HG02623 (cell line): Measurements from ENCODE around the gene ITGA2.

Experiments
- ATAC-seq: cut with Tn5 transposase; IDR thresholded peaks from one replicate; pipeline ENCODE4 v1.9.1; 2021; ENCODE audit warnings: moderate library complexity; ENCODE audit not compliant: unreplicated experiment

Gene ITGA2

GRCh38 chr5:52988335-52989024, 672 bp upstream of the ITGA2 start:
- peak; percentile 27 for ATAC-seq

- no peak for ATAC-seq
These were observed 802 bp downstream of the ITGA2 start for GRCh38 chr5:52989781-52990527.

- ATAC-seq, result no peak
These were observed 1.4 kb downstream of the ITGA2 start for GRCh38 chr5:52990528-52990925.

GRCh38 chr5:52993367-52993766, 4.2 kb downstream of the ITGA2 start:
- no peak for ATAC-seq

DNA sequence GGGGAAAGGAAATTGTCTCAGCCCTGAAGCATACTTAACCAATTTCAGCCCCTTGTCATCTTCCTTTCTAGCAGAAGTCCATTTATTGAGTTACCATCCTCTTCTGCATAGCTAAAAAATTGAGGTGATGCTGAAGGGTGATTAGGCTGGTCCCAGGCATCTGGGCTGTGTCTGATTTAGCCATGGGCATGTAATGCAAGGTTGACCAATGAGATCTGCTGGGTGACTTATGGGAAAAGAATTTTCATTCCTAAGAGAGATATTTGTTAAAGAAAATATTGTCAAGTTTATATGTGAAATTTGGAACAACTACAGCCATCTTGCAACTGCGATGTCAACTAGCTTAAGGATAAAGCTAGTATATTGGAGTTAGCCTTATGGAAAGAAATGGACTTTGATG, 5.1 kb downstream of the ITGA2 start:
- no peak for ATAC-seq

GRCh38 chr5:52995095-52995494, 5.9 kb downstream of the ITGA2 start:
- no peak for ATAC-seq

DNA sequence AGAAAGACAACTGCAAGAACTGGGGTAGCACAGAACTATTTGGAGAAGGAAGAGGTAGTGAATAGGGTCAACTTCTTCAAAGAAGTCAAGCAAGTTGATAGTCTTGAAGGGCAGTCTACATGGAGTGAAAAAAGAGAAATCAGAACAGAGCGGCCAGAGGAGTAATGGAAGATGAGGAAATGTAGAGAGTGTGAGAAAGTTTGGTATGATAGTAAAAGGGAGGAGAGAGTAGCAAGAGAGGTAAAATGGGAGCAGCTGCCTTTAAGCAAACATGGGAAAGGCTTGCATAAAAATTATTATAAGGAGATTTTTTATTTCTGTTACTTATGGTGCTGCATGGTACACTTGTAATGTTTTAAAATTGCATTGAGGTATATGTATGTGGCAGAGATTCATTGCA, 6.8 kb downstream of the ITGA2 start:
- ATAC-seq, result no peak

DNA sequence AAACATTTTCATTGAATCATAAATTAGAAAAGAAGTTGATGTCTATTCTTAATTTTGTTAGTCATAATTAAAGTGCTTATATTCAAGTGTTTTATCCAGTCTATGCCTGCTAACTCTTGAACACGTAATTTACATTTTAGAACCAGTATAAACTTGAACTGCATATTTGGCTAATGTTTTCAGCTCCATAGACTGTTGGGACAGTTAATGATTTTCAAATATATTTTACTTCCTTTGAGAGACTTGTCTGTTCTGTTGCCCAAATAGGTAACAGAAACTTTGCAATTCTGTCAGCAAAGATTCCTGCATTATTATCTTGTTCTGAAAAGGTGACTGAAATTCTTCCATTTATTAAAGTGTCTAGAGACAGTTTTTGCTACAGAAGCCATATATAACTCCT, 7.8 kb downstream of the ITGA2 start:
- no peak for ATAC-seq

DNA sequence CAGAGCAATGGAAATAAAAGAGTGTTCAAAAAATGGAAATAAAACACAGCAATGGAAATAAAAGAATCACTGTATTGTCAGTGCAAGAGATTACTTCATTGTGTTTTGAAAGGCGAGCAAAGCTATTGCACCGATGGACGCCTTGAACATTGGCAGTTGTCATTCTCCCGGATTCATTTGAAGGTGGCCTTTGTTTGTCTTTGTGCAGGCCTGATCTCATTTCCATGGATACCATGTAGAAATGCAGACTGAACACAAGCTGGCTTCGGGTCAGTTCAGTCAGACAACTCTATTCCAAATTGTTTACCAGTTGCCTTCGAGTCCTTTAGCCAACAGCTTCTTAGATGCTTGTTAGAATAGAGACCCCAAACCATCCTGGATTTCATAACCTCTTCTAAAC, 8.3 kb downstream of the ITGA2 start:
- no peak for ATAC-seq

DNA sequence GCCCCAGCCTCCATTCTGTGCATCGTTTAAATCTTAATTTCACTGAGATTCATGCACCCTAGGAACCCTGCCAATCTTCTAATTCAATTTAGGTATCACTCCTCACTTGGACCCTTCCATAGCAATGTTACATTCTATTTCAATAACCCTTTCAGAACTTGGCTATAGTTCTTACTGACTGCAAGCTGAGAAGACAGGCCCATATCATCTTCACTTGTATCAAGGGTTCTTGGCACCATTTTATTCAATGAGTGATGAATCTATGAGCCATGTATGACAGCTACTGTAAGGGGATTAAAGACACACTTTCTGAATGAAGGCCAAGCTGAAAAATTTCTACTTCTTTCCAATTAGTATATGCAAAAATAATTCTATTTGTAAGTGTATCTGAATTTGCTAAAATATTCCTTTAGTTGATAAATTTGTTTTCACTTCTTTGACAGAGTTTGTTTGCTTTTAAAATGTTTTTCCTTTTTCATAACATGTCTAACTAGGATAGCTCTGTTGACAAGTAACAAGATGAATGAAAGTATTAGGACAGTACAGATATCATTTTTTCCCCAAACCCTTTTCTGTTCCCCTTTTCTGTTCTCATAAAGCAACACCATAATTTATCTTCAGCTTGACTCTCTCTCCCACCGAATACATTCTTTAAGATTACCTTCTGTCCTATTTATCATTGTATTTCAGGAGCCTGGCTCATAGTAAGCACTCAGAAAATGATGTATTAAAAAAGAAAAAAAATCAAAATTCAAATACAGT, 9.6 kb downstream of the ITGA2 start:
- ATAC-seq, result peak; percentile 41

DNA sequence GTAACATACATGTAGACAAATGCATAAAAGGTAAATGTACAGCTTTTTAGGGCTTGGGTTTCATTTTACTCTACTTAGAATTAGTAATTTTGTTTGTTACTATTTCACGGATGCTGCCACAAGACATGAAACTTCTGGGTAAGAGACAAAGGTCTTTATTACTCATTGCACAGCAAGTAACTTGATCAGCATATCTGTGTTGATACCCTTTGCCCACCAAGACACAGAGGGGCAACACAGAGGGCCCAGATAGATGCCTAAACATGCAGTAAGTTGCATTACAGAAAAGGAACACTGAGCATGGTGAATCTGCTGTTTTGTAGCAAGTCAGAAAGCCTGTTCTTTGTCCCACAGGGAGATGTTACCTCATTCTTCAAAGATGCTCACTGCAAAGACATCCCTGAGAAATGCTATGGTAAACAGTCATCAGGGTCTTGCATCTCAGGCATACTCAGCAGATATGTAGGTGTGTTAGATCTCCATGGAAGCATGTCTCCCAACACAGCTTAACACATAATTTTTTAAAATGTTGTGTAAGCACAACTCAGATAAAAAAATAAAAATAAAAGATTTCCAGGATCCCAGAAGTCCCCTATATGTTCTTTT, 10.3 kb downstream of the ITGA2 start:
- ATAC-seq, result no peak

- ATAC-seq, result no peak
These were observed 12.4 kb downstream of the ITGA2 start for GRCh38 chr5:53001541-53001940.

GRCh38 chr5:53002491-53002890, 13.3 kb downstream of the ITGA2 start:
- no peak for ATAC-seq

- no peak for ATAC-seq
These were observed 14.0 kb downstream of the ITGA2 start for GRCh38 chr5:53003144-53003543.

GRCh38 chr5:53006911-53007890, 18.0 kb downstream of the ITGA2 start:
- no peak for ATAC-seq

GRCh38 chr5:53008751-53009150, 19.6 kb downstream of the ITGA2 start:
- peak; percentile 93 for ATAC-seq

- ATAC-seq, result no peak
These were observed 20.7 kb downstream of the ITGA2 start for GRCh38 chr5:53009816-53010215.

DNA sequence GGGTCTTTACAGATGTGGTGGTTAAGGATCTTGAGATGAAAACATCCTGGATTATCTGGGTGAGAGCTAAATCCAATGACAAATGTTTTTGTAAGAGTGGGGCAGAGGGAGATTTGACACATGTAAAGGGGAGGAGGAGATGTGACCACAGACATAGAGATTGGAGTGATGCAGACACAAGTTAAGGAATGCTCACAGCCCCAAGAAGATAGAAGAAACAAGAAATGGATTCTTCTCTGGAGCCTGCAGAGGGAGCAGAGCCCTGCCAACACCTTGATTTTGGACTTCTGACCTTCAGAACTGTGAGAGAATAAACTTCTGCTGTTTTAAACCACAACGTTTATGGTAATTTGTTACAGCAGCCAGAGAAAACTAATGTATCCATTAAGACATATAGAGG, 21.7 kb downstream of the ITGA2 start:
- no peak for ATAC-seq

- no peak for ATAC-seq
These were observed 22.1 kb downstream of the ITGA2 start for GRCh38 chr5:53011233-53011632.

DNA sequence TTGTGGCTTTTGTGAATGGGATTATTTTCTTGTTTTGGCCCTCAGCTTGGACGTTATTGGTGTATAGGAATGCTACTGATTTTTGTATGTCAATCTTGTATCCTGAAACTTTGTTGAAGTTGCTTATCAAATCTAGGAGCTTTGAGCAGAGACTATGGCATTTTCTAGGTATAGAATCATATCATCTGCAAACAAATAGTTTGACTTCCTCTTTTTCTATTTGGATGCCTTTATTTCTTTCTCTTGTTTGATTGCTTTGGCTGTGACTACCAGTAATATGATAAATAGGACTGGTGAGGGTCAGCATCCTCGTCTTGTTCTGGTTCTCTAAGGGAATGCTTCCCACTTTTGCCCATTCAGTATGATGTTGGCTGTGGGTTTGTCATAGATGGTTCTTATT, 24.7 kb downstream of the ITGA2 start:
- ATAC-seq, result no peak
